Epithelial cell of esophagus (primary cell): ENCODE data around the gene PDIA6.

Source experiments
- DNase-seq: peaks from one replicate; pipeline ENCODE4 v3.0.0; 2010; ENCODE audit warnings: low read depth
- H3K4me3 ChIP-seq: 2 replicates; pipeline ENCODE4 v1.5.1; 2011; ENCODE audit warnings: mild to moderate bottlenecking, low read length, control low read depth
- TF ChIP-seq, protein P1 (sequence below): IDR thresholded peaks from 2 replicates; pipeline ENCODE4 v1.5.1; 2011; ENCODE audit warnings: low read depth, mild to moderate bottlenecking, low read length, control low read depth, inconsistent platforms; ENCODE audit not compliant: insufficient read depth; ENCODE audit errors: missing control alignments

Gene PDIA6

DNA sequence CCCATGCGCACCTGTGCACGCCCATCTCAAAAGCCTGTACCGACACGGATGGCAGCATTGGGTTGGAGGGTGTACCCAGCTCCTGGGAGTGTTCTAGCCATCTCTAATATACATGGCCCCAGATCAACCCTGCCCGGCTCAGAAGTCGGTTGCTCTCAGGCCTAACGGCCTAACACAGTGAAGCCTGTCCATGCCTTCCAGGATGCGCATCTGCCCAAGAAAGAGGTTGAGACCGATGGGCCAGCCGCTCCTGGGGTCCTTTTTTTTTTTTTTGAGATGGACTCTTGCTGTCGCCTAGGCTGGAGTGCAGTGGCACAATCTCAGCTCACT, 32.1 kb downstream of the PDIA6 start:
- TF ChIP-seq, protein P1, sequence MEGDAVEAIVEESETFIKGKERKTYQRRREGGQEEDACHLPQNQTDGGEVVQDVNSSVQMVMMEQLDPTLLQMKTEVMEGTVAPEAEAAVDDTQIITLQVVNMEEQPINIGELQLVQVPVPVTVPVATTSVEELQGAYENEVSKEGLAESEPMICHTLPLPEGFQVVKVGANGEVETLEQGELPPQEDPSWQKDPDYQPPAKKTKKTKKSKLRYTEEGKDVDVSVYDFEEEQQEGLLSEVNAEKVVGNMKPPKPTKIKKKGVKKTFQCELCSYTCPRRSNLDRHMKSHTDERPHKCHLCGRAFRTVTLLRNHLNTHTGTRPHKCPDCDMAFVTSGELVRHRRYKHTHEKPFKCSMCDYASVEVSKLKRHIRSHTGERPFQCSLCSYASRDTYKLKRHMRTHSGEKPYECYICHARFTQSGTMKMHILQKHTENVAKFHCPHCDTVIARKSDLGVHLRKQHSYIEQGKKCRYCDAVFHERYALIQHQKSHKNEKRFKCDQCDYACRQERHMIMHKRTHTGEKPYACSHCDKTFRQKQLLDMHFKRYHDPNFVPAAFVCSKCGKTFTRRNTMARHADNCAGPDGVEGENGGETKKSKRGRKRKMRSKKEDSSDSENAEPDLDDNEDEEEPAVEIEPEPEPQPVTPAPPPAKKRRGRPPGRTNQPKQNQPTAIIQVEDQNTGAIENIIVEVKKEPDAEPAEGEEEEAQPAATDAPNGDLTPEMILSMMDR: no peak
- DNase-seq: no peak
- no peak overlapping the region for H3K4me3 ChIP-seq

DNA sequence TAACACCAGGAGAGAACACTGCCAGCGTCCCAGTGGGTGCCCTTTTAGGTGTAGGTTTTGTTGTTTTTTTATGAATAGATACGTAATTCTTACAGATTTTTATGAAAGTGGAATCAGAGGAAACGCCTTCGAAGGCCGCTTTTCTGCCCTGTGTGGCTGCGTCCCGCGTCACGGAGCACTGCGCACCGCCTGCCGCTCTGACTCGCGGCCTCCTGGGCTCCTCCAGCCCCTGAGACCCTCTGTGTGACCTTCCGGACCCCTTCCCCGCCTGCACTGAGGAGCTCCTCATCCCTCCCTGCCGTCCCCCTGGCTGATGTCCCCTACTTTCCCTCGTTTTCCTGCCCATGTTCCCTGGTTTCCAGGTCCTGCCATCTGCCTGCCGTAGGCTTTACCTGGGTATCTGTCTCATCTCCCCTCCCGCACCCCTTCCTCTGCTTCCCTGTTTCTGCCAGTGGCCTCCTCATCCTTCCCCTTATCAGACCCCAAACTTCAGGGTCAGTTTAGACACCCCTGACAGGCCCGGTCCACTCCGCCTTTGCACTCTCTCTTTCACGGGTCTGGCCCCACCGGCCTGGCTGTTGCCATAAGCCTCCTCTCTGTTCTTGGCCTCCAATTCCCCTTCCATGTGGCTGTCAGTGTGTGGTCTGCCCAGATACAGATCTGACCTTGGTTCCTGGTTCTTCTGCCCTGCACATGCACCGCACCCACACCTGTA, 32.7 kb downstream of the PDIA6 start:
- no peak for DNase-seq
- no peak overlapping the region for H3K4me3 ChIP-seq
- TF ChIP-seq, protein P1: no peak

DNA sequence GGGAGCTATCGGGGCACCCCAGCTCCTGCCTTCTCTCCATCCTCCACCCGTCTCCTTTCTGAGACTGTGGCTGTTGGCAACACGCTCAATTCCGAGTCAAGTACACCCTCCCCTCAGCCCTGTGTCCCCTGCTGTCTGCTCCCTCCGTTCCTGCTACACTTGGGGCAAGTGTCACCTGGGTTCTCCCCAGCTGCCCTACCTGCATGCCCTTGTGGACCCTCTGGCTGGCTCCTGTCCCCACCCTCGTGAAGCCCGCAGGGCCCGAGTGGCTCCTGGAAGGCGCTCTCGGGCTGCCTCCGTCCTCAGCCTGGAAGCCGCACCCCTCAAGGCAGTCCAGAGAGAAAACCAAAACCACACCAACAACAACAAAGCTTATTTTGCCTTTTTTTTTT, 33.9 kb downstream of the PDIA6 start:
- TF ChIP-seq, protein P1: no peak
- DNase-seq: no peak
- H3K4me3 ChIP-seq: no peak overlapping the region

DNA sequence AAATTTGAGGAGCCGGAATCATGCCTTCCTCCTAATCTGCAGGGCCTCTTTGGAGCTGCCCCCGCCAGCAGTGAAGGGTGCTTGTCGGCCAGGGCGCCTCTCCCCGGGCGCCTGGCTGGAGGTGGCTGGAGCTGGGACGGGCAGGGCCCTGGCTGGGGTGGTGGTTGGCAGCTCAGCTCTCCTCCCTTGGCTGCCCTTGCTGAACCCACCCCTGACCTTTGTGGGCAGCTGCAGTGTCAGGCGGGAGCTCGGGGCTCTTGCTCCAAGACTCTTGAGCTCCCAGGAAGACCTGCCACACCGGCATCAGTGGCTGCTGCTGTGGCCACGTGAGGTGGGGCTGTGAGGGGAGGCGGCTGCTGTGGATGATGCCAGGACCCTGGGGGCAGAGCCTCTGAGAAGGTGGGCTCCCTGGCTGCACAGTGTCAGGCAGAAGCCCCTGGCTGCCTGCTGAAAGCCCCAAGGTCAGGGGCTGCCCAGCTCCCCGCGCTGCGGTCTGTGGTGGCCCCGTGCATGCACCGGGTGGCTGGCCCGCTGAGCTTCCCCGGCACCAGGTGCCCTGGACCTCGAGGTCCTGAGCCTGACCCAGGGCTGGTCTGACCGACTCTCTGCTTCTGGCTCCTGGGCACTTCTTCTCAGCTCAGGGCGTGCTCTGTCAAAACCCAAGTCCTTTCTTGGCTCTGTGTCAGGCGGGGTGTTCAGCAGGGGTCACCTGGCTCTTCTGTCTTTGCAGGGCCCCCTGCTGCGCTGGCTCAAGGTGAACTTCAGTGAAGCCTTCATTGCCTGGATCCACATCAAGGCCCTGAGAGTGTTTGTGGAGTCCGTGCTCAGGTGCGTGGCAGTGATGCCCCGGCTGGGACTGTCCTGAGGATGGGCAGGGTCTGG, 34.5 kb downstream of the PDIA6 start:
- TF ChIP-seq, protein P1: no peak
- DNase-seq: no peak
- no peak overlapping the region for H3K4me3 ChIP-seq

DNA sequence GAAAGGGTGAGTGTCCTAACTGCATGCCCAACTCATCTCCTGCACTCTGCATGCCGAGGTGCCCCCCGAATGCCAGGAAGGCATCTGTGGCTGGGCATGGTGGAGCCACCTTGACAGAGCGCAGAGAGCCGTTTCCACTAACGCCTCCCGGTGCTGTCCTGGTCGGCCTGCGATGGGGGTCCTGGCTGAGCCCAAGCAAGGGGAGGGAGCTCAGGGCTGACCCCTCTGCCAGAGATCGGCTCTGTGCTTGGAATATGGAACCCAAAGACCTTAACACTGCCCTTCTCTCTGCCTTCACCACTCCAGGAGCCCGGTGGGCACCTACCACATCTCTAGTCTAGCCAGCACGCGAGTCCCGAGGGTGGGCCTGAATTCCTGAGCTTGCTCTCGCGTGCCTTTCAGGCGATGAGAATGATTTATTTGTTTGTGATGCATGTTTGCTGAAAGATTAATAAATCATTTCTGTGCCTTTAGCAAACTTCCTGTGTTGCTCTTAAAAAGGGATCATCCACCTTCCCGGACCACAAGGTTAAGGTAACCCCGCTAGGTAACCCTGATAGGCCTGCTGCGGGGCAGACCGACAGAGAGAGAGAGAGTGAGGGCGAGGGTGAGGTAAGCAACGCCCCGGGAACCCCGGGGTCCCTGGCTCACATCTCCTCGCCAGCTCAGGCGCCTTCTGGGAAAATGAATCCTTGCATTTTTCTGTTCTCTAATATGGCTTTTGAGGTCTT, 35.3 kb downstream of the PDIA6 start:
- TF ChIP-seq, protein P1: no peak
- DNase-seq: no peak
- H3K4me3 ChIP-seq: no peak overlapping the region

DNA sequence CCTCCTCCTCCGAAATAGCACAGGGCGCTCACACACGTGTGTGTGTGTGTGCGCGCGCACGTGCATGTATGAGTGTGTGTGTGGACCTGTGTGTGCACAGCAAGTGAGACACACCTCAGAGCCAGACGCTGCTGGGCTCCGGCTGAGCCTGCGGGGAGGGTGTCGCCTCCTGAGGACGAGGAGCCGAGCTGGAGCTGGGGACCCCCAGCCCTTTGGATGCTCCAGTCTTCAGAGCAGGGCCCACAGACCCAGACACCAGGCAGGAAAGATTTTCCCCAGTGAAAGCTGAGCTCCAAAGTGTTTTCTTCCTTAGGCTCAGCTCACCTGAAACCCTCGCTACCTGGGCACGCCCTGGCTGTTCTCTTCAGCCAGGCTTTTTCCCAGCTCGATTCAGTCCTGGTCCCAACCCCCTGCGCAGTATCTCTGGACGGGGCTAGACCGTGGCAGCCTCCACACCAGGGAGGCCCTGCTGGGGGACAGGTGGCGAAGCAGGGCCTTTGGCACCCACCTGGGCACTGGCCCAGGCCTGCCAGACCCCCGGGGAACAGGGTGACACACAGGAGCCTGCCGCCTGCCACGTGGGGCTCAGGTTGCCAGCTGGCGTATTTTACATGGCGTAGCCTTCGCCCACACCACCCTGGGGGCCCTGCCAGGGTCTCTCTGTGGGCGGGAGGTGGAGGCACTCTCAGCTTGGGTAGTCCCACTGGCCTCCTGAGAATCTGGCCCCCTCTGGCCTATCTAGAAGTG, 36.2 kb downstream of the PDIA6 start:
- TF ChIP-seq, protein P1: no peak
- DNase-seq: no peak
- no peak overlapping the region for H3K4me3 ChIP-seq
